Retinal pigment epithelial cell (primary cell): ENCODE data around the gene NRF1.
A peak's percentile ranks its signal among the peaks of the same experiment; 100 is the strongest.
"Not testable (repeated sequence)": the region's sequence is repeated elsewhere in the genome, so short reads cannot be mapped to it uniquely, and the experiment has no call there.

Experiments used
- DNase-seq: peaks from one replicate; pipeline ENCODE4 v3.0.0-alpha.2; 2010; ENCODE audit warnings: low read depth
- H3K4me3 ChIP-seq: 2 replicates; pipeline ENCODE4 v1.5.1; 2011; ENCODE audit warnings: mild to moderate bottlenecking, low read length, control low read depth, moderate library complexity
- CTCF ChIP-seq: conservative IDR thresholded peaks from 2 replicates; pipeline ENCODE4 v1.5.1; 2011; ENCODE audit warnings: low read depth, low read length, control low read depth, inconsistent platforms

Gene NRF1

GRCh38 chr7:129652914-129653313 lies 41.4 kb downstream of the NRF1 start:
- no peak for TF ChIP-seq CTCF
- DNase-seq, result no peak
- no peak overlapping the region for H3K4me3 ChIP-seq

GRCh38 chr7:129655811-129656210 lies 44.3 kb downstream of the NRF1 start:
- TF ChIP-seq CTCF, result no peak
- no peak for DNase-seq
- no peak overlapping the region for H3K4me3 ChIP-seq

DNA sequence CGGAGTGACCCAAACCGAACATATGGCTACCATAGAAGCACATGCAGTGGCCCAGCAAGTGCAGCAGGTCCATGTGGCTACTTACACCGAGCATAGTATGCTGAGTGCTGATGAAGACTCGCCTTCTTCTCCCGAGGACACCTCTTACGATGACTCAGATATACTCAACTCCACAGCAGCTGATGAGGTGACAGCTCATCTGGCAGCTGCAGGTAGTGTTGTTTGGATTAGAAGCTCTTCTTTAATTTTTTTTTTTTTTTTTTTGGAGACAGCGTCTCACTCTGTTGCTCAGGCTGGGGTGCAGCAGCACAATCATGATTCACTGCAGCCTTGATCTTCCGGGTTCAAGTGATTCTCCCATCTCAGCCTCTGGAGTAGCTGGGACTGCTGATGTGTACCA lies 45.8 kb downstream of the NRF1 start:
- no peak for TF ChIP-seq CTCF
- no peak overlapping the region for H3K4me3 ChIP-seq
- no peak for DNase-seq

DNA sequence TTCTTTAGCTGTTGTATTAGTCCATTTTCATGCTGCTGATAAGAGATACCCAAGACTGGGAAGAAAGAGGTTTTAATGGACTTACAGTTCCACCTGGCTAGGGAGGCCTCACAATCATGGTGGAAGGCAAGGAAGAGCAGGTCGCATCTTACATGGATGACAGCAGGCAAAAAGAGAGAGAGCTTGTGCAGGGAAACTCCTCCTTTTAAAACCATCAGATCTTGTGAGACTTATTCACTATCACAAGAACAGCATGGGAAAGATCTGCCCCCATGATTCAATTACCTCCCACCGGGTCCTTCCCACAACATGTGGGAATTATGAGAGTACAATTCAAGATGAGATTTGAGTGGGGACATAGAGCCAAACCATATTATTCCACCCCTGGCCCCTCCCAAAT lies 48.4 kb downstream of the NRF1 start:
- not testable (repeated sequence) for DNase-seq, H3K4me3 ChIP-seq

- no peak for TF ChIP-seq CTCF
- H3K4me3 ChIP-seq, result no peak overlapping the region
These were observed 50.2 kb downstream of the NRF1 start for GRCh38 chr7:129661645-129662182.

DNA sequence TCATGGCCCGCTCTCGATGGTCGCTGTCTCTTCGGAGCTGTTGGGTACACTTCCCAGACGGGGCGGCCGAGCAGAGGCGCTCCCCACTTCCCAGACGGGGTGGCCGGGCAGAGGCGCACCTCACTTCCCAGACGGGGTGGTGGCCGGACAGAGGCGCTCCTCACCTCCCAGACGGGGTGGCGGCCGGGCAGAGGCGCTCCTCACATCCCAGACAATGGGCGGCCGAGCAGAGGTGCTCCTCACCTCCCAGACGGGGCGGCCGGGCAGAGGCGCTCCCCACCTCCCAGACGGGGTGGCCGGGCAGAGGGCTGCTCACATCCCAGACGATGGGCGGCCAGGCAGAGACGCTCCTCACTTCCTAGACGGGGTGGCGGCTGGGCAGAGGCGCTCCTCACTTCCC lies 51.7 kb downstream of the NRF1 start:
- DNase-seq, result not testable (repeated sequence)

More at GRCh38 chr7:129661645-129662182, 50.2 kb downstream of the NRF1 start:
- DNase-seq, result no peak

GRCh38 chr7:129664029-129665012 lies 52.8 kb downstream of the NRF1 start:
- no peak overlapping the region for H3K4me3 ChIP-seq
- DNase-seq, result no peak
- peak; percentile 59 for TF ChIP-seq CTCF

More for the DNA sequence above, 51.7 kb downstream of the NRF1 start:
- not testable (repeated sequence) for H3K4me3 ChIP-seq

- DNase-seq, result peak; percentile 78
- no peak for TF ChIP-seq CTCF
- no peak overlapping the region for H3K4me3 ChIP-seq
These were observed 53.5 kb downstream of the NRF1 start for GRCh38 chr7:129665013-129665401.
